NCI-H128 (cell line): ENCODE results near the gene MYRIP.
"Not testable (repeated sequence)": the region's sequence is repeated elsewhere in the genome, so short reads cannot be mapped to it uniquely, and the experiment has no call there.

Experiments
- DNase-seq: peaks from one replicate; lab custom pipeline; 2025; ENCODE audit not compliant: unreplicated experiment; lab: John Stamatoyannopoulos, UW

The MYRIP gene

DNA sequence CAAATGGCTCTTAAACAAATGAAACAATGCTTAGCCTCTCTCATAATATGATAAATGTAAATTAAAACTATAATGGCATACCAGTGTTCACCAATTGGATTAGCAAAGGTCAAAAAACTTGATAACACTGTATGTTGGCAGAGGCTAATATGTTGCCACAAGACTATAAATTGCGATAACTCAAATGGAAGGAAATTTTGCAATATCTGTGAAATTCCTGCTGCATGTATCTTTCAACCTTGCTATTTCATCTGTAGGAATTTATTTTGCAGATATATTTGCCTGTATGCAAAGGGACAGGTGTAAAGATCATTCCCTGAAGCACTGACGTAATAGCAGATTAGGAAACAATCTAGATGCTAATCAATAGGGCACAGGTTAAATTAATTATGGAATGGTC is 308.7 kb downstream of the MYRIP start:
- DNase-seq, result no peak

DNA sequence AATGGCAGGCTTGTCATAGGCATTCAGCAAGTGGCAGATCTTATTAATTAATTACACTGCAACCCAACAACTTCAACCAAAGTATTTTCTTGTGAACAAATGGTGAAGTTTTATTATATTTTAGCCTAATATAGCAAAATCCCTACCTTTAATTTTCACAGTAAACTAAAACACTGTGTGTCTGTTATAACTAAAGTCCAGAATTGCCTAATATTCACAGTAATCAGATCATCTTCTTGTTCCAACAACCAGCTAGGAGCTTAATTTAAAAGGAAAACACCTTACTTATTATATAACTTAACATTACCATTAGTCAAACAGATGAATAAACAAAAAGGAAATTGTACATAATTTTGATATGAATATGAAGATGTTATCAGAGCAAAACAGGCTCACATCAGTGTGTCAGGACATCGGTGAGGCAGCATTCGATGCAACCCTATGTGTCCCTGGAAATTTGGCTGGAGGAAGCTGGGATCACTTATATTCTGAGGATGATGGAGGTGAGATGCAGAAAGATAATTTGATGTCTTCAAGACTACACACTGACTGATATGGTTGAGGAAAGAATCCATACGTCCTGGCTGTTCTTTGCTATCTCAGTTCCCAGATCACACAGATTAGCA is 310.8 kb downstream of the MYRIP start:
- no peak for DNase-seq

DNA sequence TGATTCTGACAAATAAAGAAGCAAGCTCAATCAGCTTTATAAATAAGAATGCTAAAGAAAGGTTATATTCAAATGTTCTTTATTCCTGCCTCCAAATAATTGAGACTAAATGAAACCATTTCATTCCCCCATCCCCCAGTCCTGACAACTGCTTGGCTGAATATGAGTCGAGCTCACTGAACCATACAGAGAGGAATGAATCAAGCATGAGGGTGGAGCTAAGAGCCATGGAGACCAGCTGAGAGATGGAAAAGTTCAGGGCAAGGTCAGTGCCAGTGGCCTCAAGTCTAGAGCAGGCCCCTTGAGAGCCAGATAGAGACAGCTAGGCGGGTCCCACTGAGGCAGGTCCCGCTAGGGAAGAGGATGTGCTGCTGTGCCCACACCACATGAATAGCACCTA is 311.4 kb downstream of the MYRIP start:
- DNase-seq, result no peak

DNA sequence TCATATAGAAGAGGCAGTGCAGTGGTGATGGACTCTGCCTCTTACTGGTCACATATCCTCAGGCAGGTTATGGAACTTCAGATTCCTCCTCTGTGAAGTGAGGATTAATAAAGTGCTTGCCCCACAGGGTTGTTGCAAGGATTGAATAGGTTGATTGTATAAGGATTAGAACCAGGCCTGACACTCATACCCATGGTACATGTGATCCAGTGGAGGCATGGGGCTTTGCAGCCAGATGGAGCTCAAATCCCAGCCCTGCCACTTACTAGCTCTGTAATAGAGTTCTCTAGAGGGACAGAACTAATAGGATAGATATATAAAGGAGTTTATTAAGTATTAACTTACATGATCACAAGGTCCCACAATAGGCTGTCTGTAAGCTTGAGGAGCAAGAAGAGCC is 315.5 kb downstream of the MYRIP start:
- DNase-seq, result no peak

DNA sequence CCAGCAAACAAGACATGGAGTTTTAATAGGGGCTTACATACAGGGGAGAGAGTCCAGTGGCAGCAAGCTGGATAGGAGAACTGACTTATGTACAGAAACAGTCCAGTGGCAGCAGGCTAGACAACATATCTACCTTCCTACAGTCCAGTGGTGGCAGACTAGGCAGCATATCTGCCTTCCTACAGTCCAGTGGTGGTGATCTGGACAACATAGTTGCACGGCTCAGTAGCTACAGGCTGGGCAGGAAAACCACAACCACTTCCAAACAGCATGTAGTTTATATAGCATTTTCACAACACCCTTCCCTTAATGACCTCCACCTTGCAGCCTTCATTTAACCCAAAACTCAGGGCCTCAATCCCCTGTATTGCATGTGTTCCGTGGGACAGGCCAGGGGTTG is 318.8 kb downstream of the MYRIP start:
- DNase-seq, result no peak

DNA sequence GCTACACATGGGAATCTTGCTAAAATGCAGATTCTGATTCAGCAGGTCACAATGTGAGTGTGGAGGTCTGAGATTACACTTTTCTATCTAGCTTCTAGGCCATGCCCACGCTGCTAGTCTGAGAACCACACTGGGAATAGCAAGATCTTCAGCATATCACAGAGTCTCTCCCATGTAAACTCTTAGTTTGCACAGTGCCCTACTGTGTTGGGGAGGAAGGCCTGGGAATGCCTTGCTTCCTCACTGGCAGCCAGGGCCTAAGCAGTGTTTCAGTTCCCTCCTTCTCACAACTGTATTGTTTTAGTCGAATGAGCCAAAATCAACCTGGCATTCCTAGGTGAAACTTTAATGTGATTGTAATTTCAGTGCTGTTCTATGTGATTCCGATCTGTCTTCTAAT is 320.1 kb downstream of the MYRIP start:
- no peak for DNase-seq

DNA sequence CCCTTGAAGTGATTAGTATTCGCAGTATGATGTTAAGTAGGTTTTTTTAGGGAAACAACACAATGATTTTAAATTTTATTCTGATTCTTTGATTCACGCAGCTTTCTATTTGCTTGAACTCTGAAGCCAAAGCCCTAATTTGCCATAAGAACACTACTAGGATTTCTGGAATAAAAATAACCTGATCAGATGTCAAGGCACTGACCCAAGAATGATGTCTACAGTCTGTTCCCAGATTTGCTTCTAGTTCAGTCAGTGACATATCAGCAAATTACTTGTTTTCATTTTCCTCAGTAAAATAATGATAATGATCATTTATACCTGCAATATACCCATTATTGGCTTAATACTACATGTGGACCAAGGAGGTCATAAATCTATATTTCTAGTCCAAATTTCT is 320.6 kb downstream of the MYRIP start:
- no peak for DNase-seq

DNA sequence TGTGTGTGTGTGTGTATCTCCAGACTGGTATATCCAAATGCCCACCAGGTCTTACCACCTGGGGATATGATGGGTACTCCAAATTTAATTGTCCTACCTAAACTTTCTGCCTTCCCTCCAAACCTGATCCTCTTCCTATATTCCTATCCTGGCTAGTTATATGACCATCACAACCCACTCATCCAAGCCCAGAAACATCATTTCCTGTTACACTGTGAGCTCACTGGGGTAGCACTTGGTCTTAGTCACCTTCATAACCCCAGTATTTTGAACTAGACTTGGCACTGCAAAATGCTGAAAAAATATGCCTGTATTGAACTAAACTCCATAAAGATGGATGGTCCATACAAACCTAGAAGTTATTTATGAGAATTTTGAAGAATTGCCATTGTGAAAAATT is 321.3 kb downstream of the MYRIP start:
- DNase-seq, result no peak

DNA sequence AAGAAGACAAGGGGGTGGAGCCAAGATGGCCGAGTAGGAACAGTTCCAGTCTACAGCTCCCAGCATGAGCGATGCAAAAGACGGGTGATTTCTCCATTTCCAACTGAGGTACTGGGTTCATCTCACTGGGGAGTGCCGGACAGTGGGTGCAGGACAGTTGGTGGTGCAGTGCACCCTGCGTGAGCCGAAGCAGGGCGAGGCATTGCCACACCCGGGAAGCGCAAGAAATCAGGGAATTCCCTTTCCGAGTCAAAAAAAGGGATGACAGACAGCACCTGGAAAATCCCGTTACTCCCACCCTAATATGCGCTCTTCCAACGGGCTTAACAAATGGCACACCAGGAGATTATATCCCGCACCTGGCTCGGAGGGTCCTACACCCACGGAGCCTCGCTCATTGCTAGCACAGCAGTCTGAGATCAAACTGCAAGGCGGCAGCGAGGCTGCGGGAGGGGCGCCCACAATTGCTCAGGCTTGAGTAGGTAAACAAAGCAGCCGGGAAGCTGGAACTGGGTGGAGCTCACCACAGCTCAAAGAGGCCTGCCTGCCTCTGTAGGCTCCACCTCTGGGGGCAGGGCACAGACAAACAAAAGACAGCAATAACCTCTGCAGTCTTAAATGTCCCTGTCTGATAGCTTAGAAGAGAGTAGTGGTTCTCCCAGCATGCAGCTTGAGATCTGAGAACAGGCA is 324.6 kb downstream of the MYRIP start:
- not testable (repeated sequence) for DNase-seq

DNA sequence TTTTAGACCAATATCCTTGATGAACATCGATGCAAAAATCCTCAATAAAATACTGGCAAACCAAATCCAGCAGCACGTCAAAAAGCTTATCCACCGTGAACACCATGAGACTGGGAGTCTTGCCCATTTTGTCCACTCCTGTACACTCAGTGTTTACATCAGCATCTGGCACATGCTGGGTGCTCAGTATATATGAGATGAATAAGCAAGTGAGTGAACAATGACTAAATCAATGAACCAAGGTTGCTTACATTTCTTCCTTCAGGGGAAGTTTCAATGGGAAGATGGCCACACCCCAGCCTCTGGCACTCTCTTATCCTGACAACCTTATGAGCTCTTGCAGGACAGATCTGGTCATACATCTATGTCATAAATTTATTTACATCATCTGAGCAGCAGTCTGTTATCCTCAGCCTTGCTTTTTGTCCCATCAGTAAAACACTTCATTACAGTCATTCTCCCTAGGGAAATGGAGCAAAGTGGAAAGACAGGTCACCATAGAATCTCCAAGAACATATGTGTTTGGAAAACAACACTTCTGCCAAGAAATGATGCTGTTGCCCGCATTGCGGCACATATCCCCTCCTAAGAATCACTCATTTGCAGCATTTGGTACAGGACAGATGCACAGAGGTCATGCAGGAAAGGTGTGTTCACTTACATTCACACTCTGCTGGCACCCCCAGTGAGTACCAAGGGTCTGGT is 328.3 kb downstream of the MYRIP start:
- no peak for DNase-seq

DNA sequence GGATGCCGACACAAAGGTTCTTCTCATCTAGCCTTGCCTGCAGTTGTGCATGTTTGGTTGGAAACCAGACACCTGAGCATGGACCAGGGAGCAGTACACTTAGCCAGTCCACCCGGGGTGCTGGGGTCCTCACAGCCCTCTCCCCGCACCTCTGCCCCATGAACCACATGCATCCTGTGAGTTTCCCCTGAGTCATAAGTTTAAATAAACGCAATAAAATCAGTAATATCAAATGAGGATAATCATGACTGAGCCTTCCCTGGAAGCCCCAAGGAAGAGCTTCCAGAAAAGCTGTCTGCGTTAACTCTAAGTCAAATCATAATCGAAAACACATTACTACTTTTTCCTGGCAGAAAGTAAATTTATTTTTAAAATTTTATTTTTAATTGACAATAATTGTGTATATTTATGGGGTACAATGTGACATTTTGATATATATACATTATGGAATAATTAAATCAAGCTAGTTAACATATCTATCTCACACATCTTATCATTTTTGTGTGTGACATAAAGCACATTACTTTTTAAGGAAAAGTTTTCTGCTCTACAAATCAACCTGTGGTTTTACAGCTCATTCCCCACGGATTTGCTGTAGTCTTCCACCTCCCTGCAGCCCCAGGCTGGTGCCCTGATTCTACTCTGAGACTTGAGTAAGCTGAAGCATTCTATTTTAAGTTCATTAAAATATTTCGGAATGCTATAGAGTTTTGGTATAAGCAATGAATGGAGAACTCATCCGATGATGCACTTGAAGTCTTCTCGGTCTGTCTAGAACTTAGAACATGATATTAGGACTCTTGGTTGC is 334.1 kb downstream of the MYRIP start:
- no peak for DNase-seq

DNA sequence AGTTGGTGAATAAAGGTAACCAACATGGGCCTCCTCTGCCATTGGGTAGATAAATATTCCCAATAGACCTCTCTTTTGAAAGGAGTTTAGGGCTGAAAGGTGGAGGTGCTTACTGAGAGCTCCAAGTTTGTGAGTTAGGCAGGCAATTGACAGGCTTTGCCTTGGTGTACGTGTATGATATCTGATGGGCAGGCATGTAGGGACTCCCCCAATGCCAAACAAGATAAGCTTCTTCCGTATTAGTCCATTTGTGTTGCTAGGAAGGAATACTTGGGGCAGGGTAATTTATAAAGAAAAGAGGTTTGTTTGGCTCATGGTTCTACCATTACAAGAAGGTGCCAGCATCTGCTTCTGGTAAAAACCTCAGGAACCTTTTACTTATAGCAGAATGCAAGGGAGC is 339.4 kb downstream of the MYRIP start:
- DNase-seq, result no peak

DNA sequence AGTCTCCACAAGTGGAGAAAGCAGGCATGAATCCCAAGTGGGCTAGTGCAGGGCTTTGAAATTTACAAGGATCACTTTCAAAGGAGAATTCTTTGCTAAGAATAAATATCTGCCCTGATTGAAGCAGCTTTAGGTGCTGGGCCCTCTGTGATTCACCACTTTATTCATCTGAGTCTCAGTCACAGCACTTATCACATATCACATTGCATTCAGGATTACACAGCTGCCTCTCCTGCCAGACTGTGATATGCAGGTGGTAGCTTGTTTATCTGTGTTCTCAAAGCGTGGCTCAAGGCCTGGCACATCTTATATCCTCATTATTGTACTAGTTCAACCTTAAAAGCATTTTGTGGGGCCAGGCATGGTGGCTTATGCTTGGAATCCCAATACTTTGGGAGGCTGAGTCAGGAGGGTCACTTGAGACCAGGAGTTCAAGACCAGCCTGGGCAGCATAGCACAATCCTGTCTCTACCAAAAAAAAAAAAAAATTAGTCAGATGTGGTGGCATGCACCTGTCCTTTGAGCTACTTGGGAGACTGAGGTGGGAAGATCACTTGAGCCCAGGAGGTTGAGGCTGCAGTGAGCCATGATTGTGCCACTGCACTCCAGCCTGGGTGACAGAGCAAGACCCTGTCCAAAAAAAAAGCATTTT is 343.2 kb downstream of the MYRIP start:
- DNase-seq, result peak; percentile 3

DNA sequence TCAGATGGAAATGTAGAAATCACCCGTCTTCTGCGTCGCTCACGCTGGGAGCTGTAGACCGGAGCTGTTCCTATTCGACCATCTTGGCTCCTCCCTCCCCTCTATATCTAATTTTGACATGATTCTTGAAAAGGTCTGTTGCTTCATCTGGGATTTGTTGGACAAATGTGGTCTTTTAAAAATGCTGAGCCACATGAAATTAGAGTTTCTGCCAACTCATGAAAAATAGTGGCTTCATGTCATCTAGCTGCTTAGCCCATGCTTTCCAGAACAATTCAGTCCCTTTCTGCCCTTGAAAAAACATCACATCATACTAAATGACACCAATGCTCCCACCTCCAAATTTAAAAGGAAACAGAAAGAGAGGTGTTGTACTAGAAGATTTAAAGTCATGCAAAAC is 351.5 kb downstream of the MYRIP start:
- no peak for DNase-seq

DNA sequence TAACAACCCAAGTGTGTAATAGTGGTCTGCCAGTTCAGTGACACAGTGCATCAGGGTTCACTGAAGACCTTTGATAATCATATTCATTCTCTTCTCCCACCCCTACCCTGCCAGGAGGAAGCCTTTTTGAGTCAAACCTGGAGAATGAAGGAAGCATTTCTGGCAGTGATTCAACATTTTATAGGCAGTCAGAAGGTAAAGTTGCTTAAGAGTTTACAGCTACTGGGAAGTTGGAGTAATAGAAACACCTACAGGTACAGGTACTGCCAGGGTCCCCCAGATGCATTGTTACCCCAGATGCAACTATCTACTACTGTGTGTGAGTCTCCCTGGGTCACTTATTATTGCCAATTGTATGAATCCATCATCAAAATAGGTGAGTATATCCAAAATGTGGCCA is 353.2 kb downstream of the MYRIP start:
- no peak for DNase-seq

DNA sequence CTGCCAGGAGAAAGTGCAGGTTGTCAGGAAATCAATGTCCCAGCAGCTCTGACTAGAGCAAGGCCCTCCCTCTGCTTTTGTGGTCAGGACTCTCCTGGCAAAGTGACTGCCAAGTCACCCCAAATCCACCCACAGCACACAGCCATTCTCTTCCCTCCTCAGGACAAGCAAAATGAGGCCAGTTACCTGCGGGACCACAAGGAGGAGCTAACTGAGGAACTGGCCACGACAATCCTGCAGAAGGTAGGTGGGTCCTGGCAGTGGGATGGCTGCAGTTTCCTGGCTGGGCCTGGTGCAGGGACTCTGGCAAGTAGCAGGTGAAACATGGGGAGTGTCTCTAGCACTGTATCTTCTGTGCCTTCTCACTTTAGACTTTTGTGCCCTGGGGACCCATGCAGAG is 357.6 kb downstream of the MYRIP start:
- no peak for DNase-seq

DNA sequence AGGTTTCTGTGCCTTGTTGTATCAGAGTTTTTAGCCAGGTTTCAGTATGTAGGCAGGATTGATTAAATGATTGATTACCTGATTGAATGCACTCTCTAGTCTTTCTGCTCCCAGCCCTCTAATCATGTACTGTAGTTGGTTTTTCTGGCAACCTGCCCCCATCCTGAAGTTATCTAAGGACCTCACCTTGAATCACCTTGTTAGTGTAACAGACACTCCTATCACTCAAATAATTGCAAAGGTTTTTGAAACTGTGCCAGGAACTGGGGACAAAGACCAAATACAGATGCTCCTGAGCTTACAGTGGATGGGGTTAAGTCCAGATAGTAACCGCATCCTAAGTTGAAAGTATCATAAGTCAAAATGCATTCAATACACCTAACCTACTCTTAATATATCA is 358.5 kb downstream of the MYRIP start:
- no peak for DNase-seq

DNA sequence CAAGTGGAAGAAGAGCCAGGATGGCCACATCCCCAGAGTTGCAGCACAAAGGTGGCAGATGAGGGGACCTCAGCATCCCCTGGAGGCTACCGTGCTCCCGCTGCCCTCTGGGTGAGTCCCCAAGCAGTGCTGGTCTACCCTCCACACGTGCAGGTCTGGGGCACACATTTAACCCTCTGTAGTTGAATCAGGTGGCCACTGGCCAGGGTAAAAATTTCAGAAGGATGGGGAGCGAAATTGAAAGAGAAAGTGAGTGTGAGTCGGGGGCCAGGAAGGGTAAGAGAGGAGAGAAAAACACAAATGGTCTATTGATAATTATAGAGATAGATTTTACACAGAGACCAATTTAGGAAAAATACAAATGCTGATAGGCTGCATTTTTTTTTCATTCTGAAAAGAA is 360.6 kb downstream of the MYRIP start:
- DNase-seq, result no peak

DNA sequence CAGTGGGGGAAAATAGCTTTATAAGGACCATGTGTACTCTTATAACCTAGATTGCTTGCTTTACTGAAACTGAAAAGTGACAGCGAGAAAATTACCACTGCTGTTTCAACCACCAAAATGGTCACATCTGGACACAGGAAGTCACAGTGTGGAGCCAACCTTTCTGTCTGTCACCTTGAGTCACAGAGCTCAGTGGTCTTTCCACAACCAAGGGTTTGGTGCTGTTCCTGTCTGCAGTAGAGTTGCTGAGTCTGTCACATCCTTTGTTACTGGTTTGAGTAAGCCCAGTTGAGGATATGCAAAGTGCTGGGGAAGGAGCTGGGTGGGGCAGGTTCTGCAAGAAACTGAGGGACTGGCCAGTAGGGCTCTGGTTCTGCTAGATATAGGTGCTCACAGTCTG is 361.0 kb downstream of the MYRIP start:
- DNase-seq, result no peak

DNA sequence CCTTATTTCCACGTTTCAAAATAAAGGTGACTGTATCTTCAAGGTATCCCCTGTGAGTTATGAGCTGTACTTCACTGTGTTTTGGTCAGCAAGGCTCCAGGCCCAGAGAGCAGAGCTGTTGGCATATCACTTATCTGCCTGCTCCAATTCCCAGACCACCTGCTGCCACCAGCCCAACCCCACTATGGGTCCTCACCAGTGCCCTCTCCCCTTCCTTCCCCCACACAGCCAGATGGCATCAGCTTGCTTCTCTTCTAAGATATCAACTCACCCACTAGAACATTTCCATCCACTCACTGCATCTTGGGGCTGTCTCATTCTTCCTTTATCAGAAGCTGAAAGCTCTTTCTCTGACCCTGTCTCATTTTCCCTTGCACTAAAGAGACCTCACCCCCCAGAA is 363.2 kb downstream of the MYRIP start:
- no peak for DNase-seq

DNA sequence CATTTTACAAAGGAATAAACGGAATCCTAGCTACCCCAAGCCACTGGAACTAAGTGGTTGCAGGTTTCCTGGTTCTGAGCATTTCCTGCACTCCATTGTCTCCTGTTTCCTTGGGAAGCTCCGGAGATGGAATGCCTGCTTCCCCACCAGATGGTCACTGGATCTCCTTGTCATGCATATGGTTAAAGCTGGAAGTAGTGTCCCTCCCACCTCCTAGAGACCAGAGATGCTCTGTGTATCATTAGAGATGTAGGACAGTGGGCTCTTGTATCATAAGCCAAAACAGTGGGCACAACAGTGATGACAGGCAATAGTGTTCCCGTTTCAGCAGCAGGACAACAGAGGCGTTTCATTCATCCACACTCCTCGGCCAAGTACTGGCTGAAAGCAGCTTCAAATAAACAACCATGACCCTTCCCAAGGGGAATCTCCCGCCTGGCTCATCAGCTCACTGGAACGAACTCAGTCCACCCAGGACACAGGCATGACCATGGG is 363.9 kb downstream of the MYRIP start:
- DNase-seq, result no peak
